T-helper 1 cell treated with Interleukin-12 subunit alpha and Interleukin-12 subunit beta and Interleukin-4 antibody, amounts not matched to agents 30 μg/mL and 1 μg/mL, for 36 hours (primary cell): ENCODE measurements around the gene MAGOH.
A peak's percentile ranks its signal among the peaks of the same experiment; 100 is the strongest.
"Not testable (repeated sequence)": the region's sequence is repeated elsewhere in the genome, so short reads cannot be mapped to it uniquely, and the experiment has no call there.

ENCODE experiments used
- H3K27ac Mint-ChIP-seq: one replicate; pipeline ENCODE4 v1.8.0; 2021; ENCODE audit warnings: mild to moderate bottlenecking, mixed read lengths
- H3K27me3 Mint-ChIP-seq: one replicate; pipeline ENCODE4 v1.8.0; 2021; ENCODE audit warnings: low read depth, mixed read lengths
- H3K36me3 Mint-ChIP-seq: one replicate; pipeline ENCODE4 v1.8.0; 2021; ENCODE audit warnings: low read depth, mixed read lengths
- H3K4me1 Mint-ChIP-seq: one replicate; pipeline ENCODE4 v1.8.0; 2021; ENCODE audit warnings: low read depth, mixed read lengths
- H3K4me3 Mint-ChIP-seq: one replicate; pipeline ENCODE4 v1.8.0; 2021; ENCODE audit warnings: mild to moderate bottlenecking, moderate library complexity, mixed read lengths
- H3K9me3 Mint-ChIP-seq: one replicate; pipeline ENCODE4 v1.8.0; 2021; ENCODE audit warnings: mixed read lengths

The MAGOH gene

GRCh38 chr1:53219711-53220110 lies 18.6 kb downstream of the MAGOH start:
- no peaks in the 10 kb centered on the region for H3K9me3 Mint-ChIP-seq
- H3K4me3 Mint-ChIP-seq: peak overlapping the region; percentile 90

GRCh38 chr1:53218201-53218600 lies 20.1 kb downstream of the MAGOH start:
- peak overlapping the region; percentile 34 for H3K4me3 Mint-ChIP-seq
- peaks cover 12% of the 10 kb centered on the region for H3K36me3 Mint-ChIP-seq

More at GRCh38 chr1:53219711-53220110, 18.6 kb downstream of the MAGOH start:
- Mint-ChIP-seq H3K4me1 (peaks cover 24% of the 10 kb centered on the region), H3K27ac (peak overlapping the region; percentile 96), H3K27me3 (no peaks in the 10 kb centered on the region), H3K36me3 (peaks cover 8% of the 10 kb centered on the region)

GRCh38 chr1:53214376-53214940 lies 23.9 kb downstream of the MAGOH start:
- Mint-ChIP-seq H3K27me3 (no peaks in the 10 kb centered on the region), H3K4me3 (no peak overlapping the region), H3K27ac (no peak overlapping the region), H3K4me1 (peaks cover 16% of the 10 kb centered on the region), H3K9me3 (no peaks in the 10 kb centered on the region), H3K36me3 (peaks cover 27% of the 10 kb centered on the region)

More at GRCh38 chr1:53218201-53218600, 20.1 kb downstream of the MAGOH start:
- peaks cover 24% of the 10 kb centered on the region for H3K4me1 Mint-ChIP-seq
- H3K27ac Mint-ChIP-seq: no peak overlapping the region
- H3K9me3 Mint-ChIP-seq: no peaks in the 10 kb centered on the region
- no peaks in the 10 kb centered on the region for H3K27me3 Mint-ChIP-seq

- Mint-ChIP-seq H3K27ac (no peak overlapping the region), H3K36me3 (peaks cover 48% of the 10 kb centered on the region), H3K9me3 (peaks cover 13% of the 10 kb centered on the region), H3K4me3 (no peak overlapping the region), H3K4me1 (peaks cover 2% of the 10 kb centered on the region), H3K27me3 (no peaks in the 10 kb centered on the region)
Measured at GRCh38 chr1:53210954-53211353, 27.4 kb downstream of the MAGOH start.

- Mint-ChIP-seq H3K4me3 (no peak overlapping the region), H3K4me1 (peaks cover 2% of the 10 kb centered on the region), H3K9me3 (peaks cover 15% of the 10 kb centered on the region), H3K36me3 (peaks cover 48% of the 10 kb centered on the region), H3K27ac (no peak overlapping the region), H3K27me3 (no peaks in the 10 kb centered on the region)
Measured at GRCh38 chr1:53210352-53210751, 28.0 kb downstream of the MAGOH start.

GRCh38 chr1:53207726-53208125 lies 30.6 kb downstream of the MAGOH start:
- Mint-ChIP-seq H3K27ac (no peak overlapping the region), H3K9me3 (peaks cover 29% of the 10 kb centered on the region), H3K4me1 (peaks cover 2% of the 10 kb centered on the region), H3K36me3 (peaks cover 68% of the 10 kb centered on the region), H3K27me3 (no peaks in the 10 kb centered on the region), H3K4me3 (no peak overlapping the region)

GRCh38 chr1:53206735-53207379 lies 31.5 kb downstream of the MAGOH start:
- peaks cover 29% of the 10 kb centered on the region for H3K9me3 Mint-ChIP-seq
- peaks cover 68% of the 10 kb centered on the region for H3K36me3 Mint-ChIP-seq
- H3K27ac Mint-ChIP-seq: no peak overlapping the region
- H3K4me3 Mint-ChIP-seq: no peak overlapping the region
- no peaks in the 10 kb centered on the region for H3K4me1 Mint-ChIP-seq
- H3K27me3 Mint-ChIP-seq: no peaks in the 10 kb centered on the region

GRCh38 chr1:53206083-53206685 lies 32.1 kb downstream of the MAGOH start:
- H3K4me1 Mint-ChIP-seq, H3K4me3 Mint-ChIP-seq, H3K27ac Mint-ChIP-seq, H3K27me3 Mint-ChIP-seq: not testable (repeated sequence)
- H3K36me3 Mint-ChIP-seq: peaks cover 66% of the 10 kb centered on the region
- H3K9me3 Mint-ChIP-seq: peaks cover 29% of the 10 kb centered on the region

- Mint-ChIP-seq H3K36me3 (peaks cover 68% of the 10 kb centered on the region), H3K9me3 (peaks cover 29% of the 10 kb centered on the region)
- H3K4me3 Mint-ChIP-seq, H3K27me3 Mint-ChIP-seq, H3K27ac Mint-ChIP-seq, H3K4me1 Mint-ChIP-seq: not testable (repeated sequence)
Measured at GRCh38 chr1:53205496-53205895, 32.8 kb downstream of the MAGOH start.

- H3K27me3 Mint-ChIP-seq: no peaks in the 10 kb centered on the region
- no peak overlapping the region for H3K4me3 Mint-ChIP-seq
- H3K27ac Mint-ChIP-seq: no peak overlapping the region
- H3K9me3 Mint-ChIP-seq: peaks cover 29% of the 10 kb centered on the region
- peaks cover 57% of the 10 kb centered on the region for H3K36me3 Mint-ChIP-seq
- peaks cover under 1% of the 10 kb centered on the region for H3K4me1 Mint-ChIP-seq
Measured at GRCh38 chr1:53203466-53203865, 34.9 kb downstream of the MAGOH start.

GRCh38 chr1:53198241-53198651 lies 40.1 kb downstream of the MAGOH start:
- H3K9me3 Mint-ChIP-seq: no peaks in the 10 kb centered on the region
- peak overlapping the region; percentile 87 for H3K4me3 Mint-ChIP-seq
- no peaks in the 10 kb centered on the region for H3K27me3 Mint-ChIP-seq
- peaks cover 26% of the 10 kb centered on the region for H3K36me3 Mint-ChIP-seq
- peaks cover 24% of the 10 kb centered on the region for H3K4me1 Mint-ChIP-seq
- peak overlapping the region; percentile 96 for H3K27ac Mint-ChIP-seq

- no peaks in the 10 kb centered on the region for H3K27me3 Mint-ChIP-seq
- peak overlapping the region; percentile 87 for H3K4me3 Mint-ChIP-seq
- H3K36me3 Mint-ChIP-seq: peaks cover 19% of the 10 kb centered on the region
- H3K4me1 Mint-ChIP-seq: peaks cover 24% of the 10 kb centered on the region
- H3K9me3 Mint-ChIP-seq: no peaks in the 10 kb centered on the region
- peak overlapping the region; percentile 96 for H3K27ac Mint-ChIP-seq
Measured at GRCh38 chr1:53197291-53198200, 40.8 kb downstream of the MAGOH start.

GRCh38 chr1:53196485-53197290 lies 41.6 kb downstream of the MAGOH start, which contains the start of gene CPT2:
Gene CPT2, plus strand, starts transcription at chr1:53196824. Its CDS starts 120 bp downstream, at chr1:53196944.
- peaks cover 16% of the 10 kb centered on the region for H3K36me3 Mint-ChIP-seq
- peaks cover 24% of the 10 kb centered on the region for H3K4me1 Mint-ChIP-seq
- no peaks in the 10 kb centered on the region for H3K27me3 Mint-ChIP-seq
- H3K27ac Mint-ChIP-seq: peak within 1 kb of the TSS; percentile 96
- no peaks in the 10 kb centered on the region for H3K9me3 Mint-ChIP-seq
- peak within 1 kb of the TSS; percentile 90 for H3K4me3 Mint-ChIP-seq
